IMR-90 (cell line): ENCODE data around the gene NDST3. TPM values are rescaled to one million over a fixed set of nuclear protein-coding genes. Genes with fewer than 3 reads are reported as not detected.
A peak's percentile ranks its signal among the peaks of the same experiment; 100 is the strongest.

Experiments used
- ATAC-seq: fragments of 200-7000 bp; cut with Tn5 transposase; 2 replicates; pipeline ENCODE4 v1.9.1; 2020; ENCODE audit warnings: low read depth, mild to moderate bottlenecking, moderate library complexity
- BruUV-seq: library from RNA; stranded (reverse); fragments of 400-500 nt; replicated peaks from 2 replicates; lab custom pipeline; 2021; lab: Mats Ljungman, UMichigan
- CTCF ChIA-PET: fragments of 300-600 bp; formaldehyde crosslinking; extraction: SDS; loops from one replicate; lab custom pipeline; 2021; ENCODE audit warnings: antibody characterized with exemption; lab: Yijun Ruan, JAX
- POLR2A ChIA-PET: fragments of 300-600 bp; sonication (Branson Sonifier 250); formaldehyde crosslinking; loops from one replicate; lab custom pipeline; 2022; ENCODE audit warnings: antibody characterized with exemption; ENCODE audit not compliant: unreplicated experiment; lab: Charles Lee
- DNase-seq: peaks from one replicate; pipeline ENCODE4 v3.0.0; 2013
- H2AFZ ChIP-seq: replicated peaks from 2 replicates; pipeline ENCODE3; 2013; ENCODE audit warnings: low read length, mild to moderate bottlenecking; ENCODE audit not compliant: poor library complexity
- H2AK5ac ChIP-seq: 2 replicates; pipeline ENCODE4 v1.6.1; 2013; ENCODE audit warnings: low read depth, low read length, inconsistent platforms
- H2AK9ac ChIP-seq: replicated peaks from 2 replicates; pipeline ENCODE3; 2013; ENCODE audit warnings: mild to moderate bottlenecking, low read depth, low read length, moderate library complexity; ENCODE audit not compliant: poor library complexity
- H2BK120ac ChIP-seq: 2 replicates; pipeline ENCODE4 v1.6.1; 2013; ENCODE audit warnings: low read depth, low read length, inconsistent platforms
- H2BK15ac ChIP-seq: 3 replicates; pipeline ENCODE4 v1.6.1; 2013; ENCODE audit warnings: low read depth, low read length, inconsistent platforms
- H2BK20ac ChIP-seq: 2 replicates; pipeline ENCODE4 v1.6.1; 2013; ENCODE audit warnings: low read depth, mild to moderate bottlenecking, inconsistent platforms, low read length, moderate library complexity
- H2BK5ac ChIP-seq: 2 replicates; pipeline ENCODE4 v1.6.1; 2013; ENCODE audit warnings: mild to moderate bottlenecking, low read depth, low read length, inconsistent platforms; ENCODE audit not compliant: poor library complexity, severe bottlenecking
- H3K14ac ChIP-seq: replicated peaks from 2 replicates; pipeline ENCODE4 v1.6.1; 2013; ENCODE audit warnings: low read depth, low read length, inconsistent platforms
- H3K18ac ChIP-seq: 2 replicates; pipeline ENCODE4 v1.6.1; 2013; ENCODE audit warnings: low read depth, low read length, control low read depth
- H3K23ac ChIP-seq: 2 replicates; pipeline ENCODE4 v1.6.1; 2013; ENCODE audit warnings: low read depth, low read length, inconsistent platforms
- H3K27ac ChIP-seq: 2 replicates; pipeline ENCODE4 v1.5.1; 2013; ENCODE audit warnings: mild to moderate bottlenecking, control low read depth, low read length; ENCODE audit not compliant: insufficient read depth
- H3K27me3 ChIP-seq: 2 replicates; pipeline ENCODE4 v1.6.1; 2013; ENCODE audit warnings: low read length; ENCODE audit not compliant: control insufficient read depth, insufficient read depth
- H3K36me3 ChIP-seq: 2 replicates; pipeline ENCODE4 v1.6.1; 2013; ENCODE audit warnings: low read length, mixed read lengths; ENCODE audit not compliant: control insufficient read depth, insufficient read depth
- H3K4ac ChIP-seq: 2 replicates; pipeline ENCODE4 v1.6.1; 2013; ENCODE audit warnings: low read depth, low read length, inconsistent platforms
- H3K4me1 ChIP-seq: 2 replicates; pipeline ENCODE4 v1.6.1; 2013; ENCODE audit warnings: low read length, mixed read lengths; ENCODE audit not compliant: control insufficient read depth, insufficient read depth
- H3K4me2 ChIP-seq: 2 replicates; pipeline ENCODE4 v1.6.1; 2013; ENCODE audit warnings: low read depth, mild to moderate bottlenecking, control low read depth, low read length, moderate library complexity
- H3K4me3 ChIP-seq: 2 replicates; pipeline ENCODE4 v1.5.1; 2013; ENCODE audit warnings: low read depth, mild to moderate bottlenecking, control low read depth, low read length, moderate library complexity; ENCODE audit not compliant: insufficient read depth
- H3K56ac ChIP-seq: 2 replicates; pipeline ENCODE4 v1.6.1; 2013; ENCODE audit warnings: low read length, inconsistent platforms; ENCODE audit not compliant: insufficient read depth; ENCODE audit errors: extremely low read depth
- H3K79me1 ChIP-seq, 2 experiments: 2 replicates each; pipeline ENCODE4 v1.6.1; 2013; ENCODE audit warnings: low read length in 2 of 2, inconsistent platforms in 1 of 2, low read depth in 1 of 2
- H3K9ac ChIP-seq: 2 replicates; pipeline ENCODE4 v1.6.1; 2013; ENCODE audit warnings: low read depth, low read length, control low read depth
- H3K9me1 ChIP-seq: 2 replicates; pipeline ENCODE4 v1.6.1; 2013; ENCODE audit warnings: low read length, inconsistent platforms; ENCODE audit not compliant: insufficient read depth
- H3K9me3 ChIP-seq: 2 replicates; pipeline ENCODE4 v1.6.1; 2013; ENCODE audit warnings: low read length; ENCODE audit not compliant: control insufficient read depth, insufficient read depth
- H4K20me1 ChIP-seq: 2 replicates; pipeline ENCODE4 v1.6.1; 2013; ENCODE audit warnings: low read length, inconsistent platforms; ENCODE audit not compliant: insufficient read depth
- H4K5ac ChIP-seq: 2 replicates; pipeline ENCODE4 v1.6.1; 2013; ENCODE audit warnings: mild to moderate bottlenecking, low read depth, low read length, control low read depth
- H4K8ac ChIP-seq, 2 experiments: 2 replicates each; pipeline ENCODE4 v1.6.1; 2013; ENCODE audit warnings: low read depth in 2 of 2, low read length in 2 of 2, control low read depth in 1 of 2, inconsistent platforms in 1 of 2
- H4K91ac ChIP-seq: 2 replicates; pipeline ENCODE4 v1.6.1; 2013; ENCODE audit warnings: low read depth, low read length, inconsistent platforms; ENCODE audit not compliant: insufficient read depth
- BHLHE40 ChIP-seq: fragments of 150-350 bp; IDR thresholded peaks from 2 replicates; pipeline ENCODE4 v1.6.1; 2016; ENCODE audit warnings: mild to moderate bottlenecking, low read depth, low read length
- CEBPB ChIP-seq: IDR thresholded peaks from 2 replicates; pipeline ENCODE4 v1.6.1; 2012; ENCODE audit warnings: low read depth, low read length, improper control_type of control experiment
- FOS ChIP-seq: fragments of 150-350 bp; IDR thresholded peaks from 2 replicates; pipeline ENCODE4 v1.6.1; 2016; ENCODE audit warnings: low read depth, low read length
- MXI1 ChIP-seq: IDR thresholded peaks from 2 replicates; pipeline ENCODE4 v1.6.1; 2012; ENCODE audit warnings: low read depth, mild to moderate bottlenecking, low read length, moderate library complexity, borderline replicate concordance
- POLR2A ChIP-seq: IDR thresholded peaks from 2 replicates; pipeline ENCODE4 v1.6.1; 2012; ENCODE audit warnings: mild to moderate bottlenecking, low read depth, low read length
- RCOR1 ChIP-seq: IDR thresholded peaks from 2 replicates; pipeline ENCODE4 v1.6.1; 2012; ENCODE audit warnings: mild to moderate bottlenecking, low read length, improper control_type of control experiment; ENCODE audit not compliant: insufficient replicate concordance
- RFX5 ChIP-seq: IDR thresholded peaks from 2 replicates; pipeline ENCODE4 v1.8.0; 2012; ENCODE audit warnings: low read depth, mild to moderate bottlenecking, low read length, moderate library complexity
- SMC3 ChIP-seq: fragments of 150-350 bp; IDR thresholded peaks from 2 replicates; pipeline ENCODE4 v1.6.1; 2016; ENCODE audit warnings: low read depth, mild to moderate bottlenecking, antibody characterized with exemption, low read length, moderate library complexity
- dilution Hi-C: fragments of 300-500 bp; cut with HindIII; formaldehyde crosslinking; loops from one replicate; pipeline ENCODE4 v1.14.3; 2018; ENCODE audit warnings: low sequenced_read_pairs; ENCODE audit not compliant: unreplicated experiment
- in situ Hi-C: fragments of 300-500 bp; cut with MboI; formaldehyde crosslinking; loops from 3 replicates; pipeline ENCODE4 v1.14.3; 2019; ENCODE audit warnings: low sequenced_read_pairs, inconsistent platforms, mixed read lengths
- intact Hi-C: fragments of 100-400 bp; cut with micrococcal nuclease; formaldehyde crosslinking; loops from 2 replicates; pipeline ENCODE4 v1.10.0; 2022
- polyA plus RNA-seq, 3 experiments: library from polyadenylated mRNA; depleted of rRNA; stranded (reverse); fragments of >200 nt; gene quantifications; 2 replicates each; pipeline ENCODE4 v1.2.3, GENCODE V29; 2012; ENCODE audit warnings: low replicate concordance in 1 of 3
- total RNA-seq: library from RNA; depleted of rRNA; stranded (reverse); fragments of >200 nt; gene quantifications from 2 replicates; pipeline ENCODE4 v1.2.3, GENCODE V29; 2012
- TF ChIP-seq, protein P1 (sequence below): fragments of 150-350 bp; IDR thresholded peaks from 2 replicates; pipeline ENCODE4 v1.6.1; 2016; ENCODE audit warnings: low read depth, mild to moderate bottlenecking, low read length, moderate library complexity, borderline replicate concordance
- TF ChIP-seq, protein P2 (sequence below): fragments of 150-350 bp; IDR thresholded peaks from 2 replicates; pipeline ENCODE4 v1.6.1; 2017; ENCODE audit warnings: mild to moderate bottlenecking, antibody characterized with exemption, low read length, low read depth

The NDST3 gene
- total and polyA plus RNA-seq, 2 of the 4 experiments (the other 2 are of a cell fraction): 0.10 to 0.18 TPM

DNA sequence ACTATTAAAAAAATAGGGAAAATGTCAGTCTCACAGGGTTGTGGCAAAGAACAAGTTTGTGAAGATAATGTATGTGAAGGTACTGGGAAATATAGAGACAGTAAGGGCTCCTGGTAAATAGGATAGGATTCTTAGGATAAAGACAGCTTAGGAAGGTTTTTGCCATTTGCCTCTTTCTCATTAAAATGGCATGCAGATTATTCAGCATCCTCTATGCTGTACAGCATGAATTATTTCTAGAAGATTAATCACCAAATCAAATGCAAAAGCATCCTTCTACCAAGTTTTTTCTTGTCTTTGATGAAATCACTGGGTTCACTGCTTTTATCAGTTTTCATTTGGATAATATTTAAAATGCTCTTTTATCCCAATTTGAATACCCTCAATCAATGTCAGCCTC is 142.8 kb downstream of the NDST3 start:
- H3K4me2 ChIP-seq: no peak overlapping the region
- H3K4me1 ChIP-seq: peaks cover 8% of the 10 kb centered on the region
- H3K9me1 ChIP-seq: peaks cover 3% of the 10 kb centered on the region; the same call in 1 of the 2 replicates
- H4K91ac ChIP-seq: no peak overlapping the region
- no peak overlapping the region for H3K4me3 ChIP-seq
- no peak overlapping the region; the same call in 1 of the 2 replicates for H2BK20ac ChIP-seq
- POLR2A ChIA-PET: no interaction called here
- no peak overlapping the region for H3K23ac ChIP-seq
- H3K36me3 ChIP-seq: no peaks in the 10 kb centered on the region
- H4K8ac ChIP-seq: no peak overlapping the region
- H3K18ac ChIP-seq: no peak overlapping the region; the same call in 1 of the 2 replicates
- no peak overlapping the region for H3K14ac ChIP-seq
- no peaks in the 10 kb centered on the region for H3K27me3 ChIP-seq
- no TSS peak for BruUV-seq
- no peak overlapping the region for H4K5ac ChIP-seq
- in situ Hi-C loops (no loop called here), dilution Hi-C loops (no loop called here), intact Hi-C loops (loop anchor here (10.0 kb wide), 1 partner anchor 168 kb away; no protein-coding TSS in a partner anchor)
- H2AFZ ChIP-seq: no peak overlapping the region
- no peak overlapping the region for H3K56ac ChIP-seq
- no peak for TF ChIP-seq RFX5
- no peak for TF ChIP-seq SMC3
- TF ChIP-seq FOS: no peak
- no peak for TF ChIP-seq CEBPB
- TF ChIP-seq RCOR1: no peak
- TF ChIP-seq MXI1: no peak
- TF ChIP-seq POLR2A: no peak
- TF ChIP-seq, protein P1, sequence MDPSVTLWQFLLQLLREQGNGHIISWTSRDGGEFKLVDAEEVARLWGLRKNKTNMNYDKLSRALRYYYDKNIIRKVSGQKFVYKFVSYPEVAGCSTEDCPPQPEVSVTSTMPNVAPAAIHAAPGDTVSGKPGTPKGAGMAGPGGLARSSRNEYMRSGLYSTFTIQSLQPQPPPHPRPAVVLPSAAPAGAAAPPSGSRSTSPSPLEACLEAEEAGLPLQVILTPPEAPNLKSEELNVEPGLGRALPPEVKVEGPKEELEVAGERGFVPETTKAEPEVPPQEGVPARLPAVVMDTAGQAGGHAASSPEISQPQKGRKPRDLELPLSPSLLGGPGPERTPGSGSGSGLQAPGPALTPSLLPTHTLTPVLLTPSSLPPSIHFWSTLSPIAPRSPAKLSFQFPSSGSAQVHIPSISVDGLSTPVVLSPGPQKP: no peak
- no peak for TF ChIP-seq BHLHE40
- TF ChIP-seq, protein P2, sequence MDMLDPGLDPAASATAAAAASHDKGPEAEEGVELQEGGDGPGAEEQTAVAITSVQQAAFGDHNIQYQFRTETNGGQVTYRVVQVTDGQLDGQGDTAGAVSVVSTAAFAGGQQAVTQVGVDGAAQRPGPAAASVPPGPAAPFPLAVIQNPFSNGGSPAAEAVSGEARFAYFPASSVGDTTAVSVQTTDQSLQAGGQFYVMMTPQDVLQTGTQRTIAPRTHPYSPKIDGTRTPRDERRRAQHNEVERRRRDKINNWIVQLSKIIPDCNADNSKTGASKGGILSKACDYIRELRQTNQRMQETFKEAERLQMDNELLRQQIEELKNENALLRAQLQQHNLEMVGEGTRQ: no peak
- H2BK120ac ChIP-seq: 0 out of 2 replicates have a peak overlapping the region, but pooled peaks have one; percentile 15
- H2AK9ac ChIP-seq: no peak overlapping the region
- H2BK15ac ChIP-seq: no peak overlapping the region
- DNase-seq: peak; percentile 32
- no peaks in the 10 kb centered on the region for H3K9me3 ChIP-seq
- no peak overlapping the region for H3K27ac ChIP-seq
- no peak for ATAC-seq
- H3K4ac ChIP-seq: no peak overlapping the region
- no peak overlapping the region for H2BK5ac ChIP-seq
- H4K20me1 ChIP-seq: no peaks in the 10 kb centered on the region
- H3K9ac ChIP-seq: no peak overlapping the region
- no peaks in the 10 kb centered on the region; a peak in 1 of 4 replicates for H3K79me1 ChIP-seq
- no peak overlapping the region for H2AK5ac ChIP-seq
- CTCF ChIA-PET: interaction anchor here (1.2 kb wide), 1 partner anchor 90 kb away, joined by 5 read pairs; no protein-coding TSS in a partner anchor
